Central memory CD4-positive, alpha-beta T cell (primary cell): ENCODE results near the gene VWA5A.

ENCODE experiments used
- DNase-seq: peaks from one replicate; pipeline ENCODE4 v3.0.0; 2022

Gene VWA5A

DNA sequence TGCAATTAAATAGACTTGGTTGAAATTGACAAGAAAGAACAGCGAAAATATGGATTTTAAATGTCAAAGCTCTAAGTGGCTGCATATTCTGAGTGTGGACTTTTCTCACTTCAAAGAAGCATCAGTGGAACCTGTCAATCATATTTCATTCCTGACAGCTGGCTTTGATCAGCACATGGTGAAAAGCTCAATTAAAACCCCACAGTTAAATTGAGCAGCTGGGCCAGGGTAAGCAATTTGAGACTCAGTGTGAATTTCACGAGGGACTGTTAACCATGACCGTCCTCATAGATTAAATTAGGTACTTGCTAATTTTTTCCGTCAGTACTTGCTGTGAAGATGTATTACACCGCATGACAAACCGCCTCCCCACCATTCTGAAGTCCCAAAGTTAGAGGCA, 56.9 kb downstream of the VWA5A start:
- DNase-seq = no peak

DNA sequence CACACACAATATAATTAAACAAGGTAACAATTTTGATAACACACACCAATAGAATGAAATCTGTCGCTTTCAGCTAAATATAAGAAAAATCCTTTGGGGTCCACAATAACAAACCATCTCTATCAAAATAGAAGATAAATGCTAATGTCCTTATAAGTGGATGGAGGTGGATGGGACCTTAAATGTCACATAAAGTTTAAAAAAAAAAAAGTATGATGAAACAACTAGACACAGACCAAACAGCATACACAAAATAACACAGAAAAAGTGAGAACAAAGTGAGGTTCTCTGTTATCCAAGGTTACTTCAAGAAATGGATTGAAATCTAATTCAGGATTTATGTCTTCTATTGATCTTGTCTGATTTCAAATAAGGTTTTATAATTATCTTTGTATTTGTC, 57.3 kb downstream of the VWA5A start:
- DNase-seq = no peak

GRCh38 chr11:124174001-124174583, 58.8 kb downstream of the VWA5A start:
- DNase-seq = no peak

DNA sequence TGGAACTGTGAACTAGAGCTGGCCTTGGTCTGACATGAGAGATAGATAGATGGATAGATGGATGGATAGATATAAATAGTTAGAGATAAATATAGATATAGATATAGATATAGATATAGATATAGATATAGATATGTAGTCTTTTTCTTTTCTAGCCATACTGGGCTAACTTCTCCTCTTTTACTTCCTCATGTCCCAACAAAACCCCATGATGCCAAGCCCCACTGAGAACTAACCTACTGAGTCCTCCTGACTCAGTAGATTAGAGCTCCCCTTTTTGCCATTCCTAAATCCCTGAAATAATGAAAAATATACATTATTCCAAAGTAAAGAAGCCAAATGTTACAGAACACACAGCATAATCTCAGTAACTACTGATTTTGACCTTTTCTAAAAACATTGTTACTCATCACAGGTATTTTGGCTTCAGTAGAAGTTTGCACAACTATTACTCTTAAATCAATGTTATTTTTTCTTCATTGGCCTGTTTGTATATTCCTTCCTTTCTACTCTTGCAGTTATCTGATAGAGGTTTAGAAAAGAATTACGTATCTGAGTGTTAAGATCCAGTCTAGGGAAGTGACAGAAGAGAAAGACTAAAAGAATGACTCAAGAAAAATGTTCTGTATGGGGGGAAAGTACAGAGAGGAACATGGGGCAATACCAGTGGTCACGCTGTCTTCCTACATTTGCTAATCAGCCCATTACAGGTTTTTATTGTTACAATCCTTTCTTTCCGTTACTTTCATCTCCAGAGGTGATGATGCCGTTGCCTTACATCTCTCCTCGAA, 61.9 kb downstream of the VWA5A start:
- DNase-seq = no peak

- no peak for DNase-seq
These were observed 64.1 kb downstream of the VWA5A start for GRCh38 chr11:124179310-124179709.

GRCh38 chr11:124183068-124183467, 67.8 kb downstream of the VWA5A start, which contains the start of gene OR10D3:
Gene OR10D3 (plus strand): TSS chr11:124183345. CDS start chr11:124185270, 1,925 bp downstream.
- no peak for DNase-seq

DNA sequence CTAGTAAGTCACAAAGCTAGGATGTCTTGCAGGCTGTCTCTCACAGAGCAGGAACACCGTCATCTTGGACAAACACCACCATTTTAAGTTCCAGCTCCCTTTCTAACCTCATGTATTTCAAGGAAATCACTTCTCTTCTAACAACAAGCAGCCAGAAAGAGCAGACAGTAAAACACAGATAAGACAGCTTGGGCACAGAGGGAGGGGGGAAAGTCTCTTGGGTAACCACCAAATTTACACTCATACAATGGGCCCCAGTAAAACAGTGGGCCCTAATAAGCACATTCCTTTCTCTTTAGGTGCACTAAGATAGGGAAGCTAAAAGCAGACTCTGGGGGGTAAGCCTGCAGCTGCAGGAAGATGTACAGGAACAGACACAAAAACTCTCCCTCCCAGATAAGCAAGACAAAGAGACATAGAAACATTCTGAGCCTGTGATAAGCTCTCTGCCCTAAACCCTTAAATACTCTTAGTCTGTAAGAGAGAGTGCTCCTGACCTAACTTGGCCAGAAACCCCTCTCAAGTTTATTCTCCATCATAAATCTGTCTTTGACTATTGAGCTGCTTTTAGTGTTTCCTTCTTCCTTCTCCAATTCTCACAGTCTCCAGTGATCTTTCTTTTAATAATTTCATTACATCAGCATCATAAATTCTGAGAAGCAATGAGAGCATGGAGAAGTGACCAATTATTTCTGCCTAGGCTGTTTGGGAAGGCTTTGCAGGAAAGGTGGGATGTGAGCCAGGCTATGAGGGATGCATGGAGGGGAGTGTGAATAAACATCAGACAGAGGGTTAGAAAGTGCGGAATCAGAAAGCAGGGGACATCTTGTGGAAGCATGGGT, 75.3 kb downstream of the VWA5A start:
- no peak for DNase-seq

DNA sequence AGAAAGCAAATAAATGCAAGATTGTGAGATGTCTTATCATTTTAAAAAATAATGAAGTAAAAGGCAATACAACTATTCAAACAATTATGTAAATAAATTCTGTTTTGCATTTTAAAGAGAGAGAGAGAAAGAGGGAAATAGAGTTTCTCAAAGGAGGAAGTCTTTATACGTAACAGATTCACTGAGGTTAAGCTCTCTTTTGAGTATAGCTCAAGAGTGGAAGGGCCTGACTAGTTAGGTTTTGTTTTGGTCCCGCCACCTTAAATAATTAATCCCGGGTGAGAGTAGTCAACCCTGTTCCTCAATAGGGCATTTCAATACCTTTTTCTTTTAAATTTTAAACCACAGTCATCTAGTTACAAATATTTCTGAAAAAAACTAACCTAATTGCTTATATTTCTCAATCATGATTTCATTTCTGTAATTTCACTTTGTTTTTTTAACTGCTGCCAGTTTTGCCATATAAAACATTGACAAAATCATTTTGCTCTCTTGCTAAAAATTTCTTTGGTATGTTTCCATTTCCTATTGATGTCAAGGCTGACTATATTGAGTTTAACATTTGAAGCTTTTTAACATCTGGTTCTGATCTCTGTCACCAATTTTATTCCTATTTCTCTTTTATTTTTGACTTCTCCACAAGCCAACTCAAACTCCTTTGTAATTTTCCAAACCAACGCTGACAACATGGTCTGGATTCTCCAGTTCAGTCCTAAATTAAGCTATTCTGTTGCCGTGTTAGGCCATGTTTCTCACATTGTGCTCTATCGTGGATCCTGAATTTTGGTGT, 78.2 kb downstream of the VWA5A start:
- no peak for DNase-seq

DNA sequence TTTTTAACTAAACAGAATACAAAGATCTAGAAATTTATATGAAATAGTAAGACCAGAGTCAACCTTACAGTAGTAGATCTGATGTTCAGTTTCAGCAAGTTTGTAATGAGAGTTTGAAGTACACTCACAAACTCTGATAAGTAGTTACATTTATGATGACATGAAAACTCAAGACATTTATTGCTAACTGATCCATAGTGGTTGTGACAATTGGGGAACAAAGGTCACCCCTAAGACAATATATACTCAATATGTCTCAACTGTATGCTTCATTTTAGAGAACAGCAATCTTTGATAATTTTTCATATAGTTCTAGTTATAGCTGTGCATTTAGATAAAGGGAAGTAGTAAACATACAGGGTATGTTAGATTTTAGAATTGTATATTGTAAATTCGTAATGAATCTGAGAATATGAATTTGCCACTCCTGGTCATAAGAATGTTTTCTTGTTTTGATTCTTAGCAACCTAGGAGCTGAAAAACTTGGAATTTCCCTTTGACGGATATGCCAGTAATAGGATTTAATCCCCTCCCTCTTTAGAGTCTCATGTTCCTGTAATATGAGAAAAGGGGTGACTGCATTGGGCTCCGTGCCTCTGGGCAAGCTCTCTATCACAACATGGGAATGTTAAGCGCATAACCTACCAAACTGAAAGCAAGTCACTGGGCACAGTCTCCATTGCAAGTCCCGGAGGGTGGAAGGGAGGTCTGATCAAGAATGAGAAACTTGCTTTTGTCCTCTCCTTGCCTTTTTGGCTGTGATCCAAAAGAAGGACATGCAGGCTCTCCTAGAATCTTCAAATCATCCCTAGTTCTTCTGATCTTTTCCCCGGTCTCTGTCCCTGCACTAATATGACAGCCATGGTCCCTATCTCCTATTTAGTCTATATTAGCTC, 79.3 kb downstream of the VWA5A start:
- DNase-seq = no peak

DNA sequence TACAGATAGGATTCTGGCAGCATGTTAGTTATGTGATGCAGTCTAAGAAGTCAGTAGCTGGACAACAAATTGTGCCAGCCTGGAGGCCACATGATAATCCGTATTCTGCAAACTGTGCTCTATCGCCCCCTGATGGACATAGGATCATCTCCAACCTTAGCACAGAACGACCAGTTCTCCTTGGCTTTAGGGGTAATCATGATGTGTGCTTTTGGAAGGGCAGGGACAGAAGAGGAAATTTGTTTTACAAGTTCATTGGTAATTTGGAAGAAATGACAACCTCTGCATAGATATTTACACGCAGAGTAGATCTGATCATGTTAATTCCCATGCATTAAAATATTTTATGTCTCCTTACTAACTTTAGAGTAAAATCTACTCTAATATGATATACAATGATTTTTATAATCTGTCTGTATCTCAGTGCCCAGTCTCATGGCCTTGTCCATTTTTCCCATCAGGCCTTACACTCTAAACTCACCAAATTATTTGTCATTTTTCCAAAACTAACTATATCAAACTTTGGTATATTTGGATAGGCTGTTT, 80.0 kb downstream of the VWA5A start:
- no peak for DNase-seq
